Activated naive CD4-positive, alpha-beta T cell treated with anti-CD3 and anti-CD28 coated beads, Interleukin-2, amount 50 U/mL, for 16 hours (primary cell): ENCODE data around the gene ZSWIM7.
"Not testable (repeated sequence)": the region's sequence is repeated elsewhere in the genome, so short reads cannot be mapped to it uniquely, and the experiment has no call there.

Experiments used
- DNase-seq: peaks from one replicate; pipeline ENCODE4 v3.0.0-alpha.2; 2020

Gene ZSWIM7

GRCh38 chr17:15998031-15998562, 1.4 kb downstream of the ZSWIM7 start:
- DNase-seq: no peak

- no peak for DNase-seq
These were observed 3.2 kb downstream of the ZSWIM7 start for GRCh38 chr17:15996322-15996721.

GRCh38 chr17:15981646-15982580, 17.6 kb downstream of the ZSWIM7 start:
- DNase-seq: no peak

- DNase-seq: peak; percentile 50
These were observed 18.3 kb downstream of the ZSWIM7 start for GRCh38 chr17:15981208-15981607.

GRCh38 chr17:15979013-15979412, 20.5 kb downstream of the ZSWIM7 start:
- DNase-seq: not testable (repeated sequence)

- no peak for DNase-seq
These were observed 20.9 kb downstream of the ZSWIM7 start for GRCh38 chr17:15978606-15979005.

- DNase-seq: no peak
These were observed 21.6 kb downstream of the ZSWIM7 start for GRCh38 chr17:15977894-15978293.

- DNase-seq: no peak
These were observed 25.7 kb downstream of the ZSWIM7 start for GRCh38 chr17:15973834-15974233.

- no peak for DNase-seq
These were observed 26.5 kb downstream of the ZSWIM7 start for GRCh38 chr17:15973016-15973415.

- no peak for DNase-seq
These were observed 27.0 kb downstream of the ZSWIM7 start for GRCh38 chr17:15972497-15972951.

GRCh38 chr17:15971882-15972281, 27.6 kb downstream of the ZSWIM7 start:
- DNase-seq: no peak

- no peak for DNase-seq
These were observed 28.3 kb downstream of the ZSWIM7 start for GRCh38 chr17:15971098-15971678.

- DNase-seq: no peak
These were observed 29.0 kb downstream of the ZSWIM7 start for GRCh38 chr17:15970500-15970899.

GRCh38 chr17:15969463-15969862, 30.0 kb downstream of the ZSWIM7 start:
- no peak for DNase-seq

GRCh38 chr17:15967706-15968399, 31.7 kb downstream of the ZSWIM7 start:
- DNase-seq: no peak

- DNase-seq: no peak
These were observed 32.6 kb downstream of the ZSWIM7 start for GRCh38 chr17:15966879-15967248.

GRCh38 chr17:15966183-15966878, 33.2 kb downstream of the ZSWIM7 start:
- no peak for DNase-seq

GRCh38 chr17:15965528-15965927, 34.0 kb downstream of the ZSWIM7 start:
- DNase-seq: no peak

GRCh38 chr17:15963670-15964110, 35.8 kb downstream of the ZSWIM7 start:
- DNase-seq: no peak

GRCh38 chr17:15958484-15958854, 41.0 kb downstream of the ZSWIM7 start:
- no peak for DNase-seq

GRCh38 chr17:15957608-15958307, 41.7 kb downstream of the ZSWIM7 start:
- DNase-seq: no peak

- no peak for DNase-seq
These were observed 42.3 kb downstream of the ZSWIM7 start for GRCh38 chr17:15957206-15957605.
